EH (cell line): ENCODE measurements around the gene FAM50B.
"Not testable (repeated sequence)": the region's sequence is repeated elsewhere in the genome, so short reads cannot be mapped to it uniquely, and the experiment has no call there.

ENCODE experiments used
- DNase-seq: peaks from one replicate; pipeline ENCODE4 v3.0.0-alpha.2; 2015; ENCODE audit warnings: low read depth

The FAM50B gene

GRCh38 chr6:3849681-3850450 lies 693 bp downstream of the FAM50B start:
- DNase-seq, result no peak

- DNase-seq, result no peak
Observed at GRCh38 chr6:3850451-3851203, 1.5 kb downstream of the FAM50B start.

- DNase-seq, result no peak
Observed at GRCh38 chr6:3851839-3852238, 2.7 kb downstream of the FAM50B start.

- DNase-seq, result no peak
Observed at GRCh38 chr6:3852391-3852790, 3.2 kb downstream of the FAM50B start.

GRCh38 chr6:3855866-3856265 lies 6.7 kb downstream of the FAM50B start:
- no peak for DNase-seq

- no peak for DNase-seq
Observed at GRCh38 chr6:3856576-3856975, 7.4 kb downstream of the FAM50B start.

GRCh38 chr6:3857468-3858456 lies 8.6 kb downstream of the FAM50B start:
- DNase-seq, result peak; percentile 15

GRCh38 chr6:3859878-3860552 lies 10.8 kb downstream of the FAM50B start:
- DNase-seq, result no peak

GRCh38 chr6:3861424-3861823 lies 12.3 kb downstream of the FAM50B start:
- no peak for DNase-seq

- no peak for DNase-seq
Observed at GRCh38 chr6:3862038-3862437, 12.9 kb downstream of the FAM50B start.

- DNase-seq, result not testable (repeated sequence)
Observed at GRCh38 chr6:3863322-3863721, 14.1 kb downstream of the FAM50B start.

GRCh38 chr6:3865463-3865862 lies 16.3 kb downstream of the FAM50B start:
- no peak for DNase-seq

GRCh38 chr6:3867641-3868502 lies 18.7 kb downstream of the FAM50B start:
- DNase-seq, result peak; percentile 45

GRCh38 chr6:3868544-3868943 lies 19.4 kb downstream of the FAM50B start:
- peak; percentile 67 for DNase-seq

- no peak for DNase-seq
Observed at GRCh38 chr6:3869284-3869631, 20.1 kb downstream of the FAM50B start.

GRCh38 chr6:3869632-3870527 lies 20.7 kb downstream of the FAM50B start:
- no peak for DNase-seq

- DNase-seq, result no peak
Observed at GRCh38 chr6:3870528-3870925, 21.4 kb downstream of the FAM50B start.

GRCh38 chr6:3871515-3871914 lies 22.3 kb downstream of the FAM50B start:
- DNase-seq, result no peak

GRCh38 chr6:3871939-3872338 lies 22.8 kb downstream of the FAM50B start:
- no peak for DNase-seq

- no peak for DNase-seq
Observed at GRCh38 chr6:3872370-3872854, 23.2 kb downstream of the FAM50B start.
